Lower leg skin (tissue), 4 donors: Measurements from ENCODE around the gene PRKCQ. TPM values are rescaled to one million over a fixed set of nuclear protein-coding genes. Genes with fewer than 3 reads are reported as not detected.
"Not testable (repeated sequence)": the region's sequence is repeated elsewhere in the genome, so short reads cannot be mapped to it uniquely, and the experiment has no call there.

ENCODE experiments used
- DNase-seq, 2 donors: peaks; one replicate each; pipeline ENCODE4 v3.0.0-alpha.2; 2019; ENCODE audit warnings: low spot score in 2 of 2
- H3K4me3 ChIP-seq: fragments of 200-600 bp; sonication (generic); 2 replicates; pipeline ENCODE4 v1.5.1; 2017; ENCODE audit warnings: mild to moderate bottlenecking, low read depth; ENCODE audit not compliant: poor library complexity, severe bottlenecking
- CTCF ChIP-seq, 3 donors: fragments of 450-650 bp; IDR thresholded peaks; one replicate each; pipeline ENCODE4 v1.5.1; 2016; ENCODE audit warnings: antibody characterized with exemption in 3 of 3, mild to moderate bottlenecking in 3 of 3, moderate library complexity in 2 of 3
- POLR2A ChIP-seq, 2 donors: fragments of 450-650 bp; IDR thresholded peaks; one replicate each; pipeline ENCODE4 v1.6.1; 2016 to 2017; ENCODE audit warnings: antibody characterized with exemption in 2 of 2, mild to moderate bottlenecking in 1 of 2, moderate library complexity in 1 of 2
- WGBS, 2 donors: methylation state at CpG; one replicate each; pipeline ENCODE4 v1.1.5; 2018; 5-methylcytosine and 5-hydroxymethylcytosine counted together
- intact Hi-C: fragments of 100-400 bp; cut with DNase I; formaldehyde crosslinking; loops from one replicate; pipeline ENCODE4 v1.15.0; 2023; ENCODE audit warnings: low total_unique reads
- total RNA-seq, 4 donors: library from RNA; depleted of rRNA; stranded (reverse); fragments of >200 nt; gene quantifications; one replicate each; pipeline ENCODE4 v1.1.0, GENCODE V29; 2016

The PRKCQ gene
- total RNA-seq, 4 donors from 2014 or later = 0.06 to 0.17 TPM; not detected in 2

- H3K4me3 ChIP-seq = no peak overlapping the region
- intact Hi-C loops = no loop called here
- WGBS, 2 donors = 23 to 26% methylated on average over 7 of the region's 7 CpGs
- DNase-seq = no peak
- TF ChIP-seq POLR2A (IDR thresholded peaks at IDR 0.05) (no peak), CTCF (IDR thresholded peaks at IDR 0.05) (no peak)
Observed at GRCh38 chr10:6382081-6382480, 198.0 kb downstream of the PRKCQ start.

- 93% methylated on average over 5 of the region's 5 CpGs for WGBS, 2 donors
- H3K4me3 ChIP-seq, intact Hi-C loops, DNase-seq: not testable (repeated sequence)
Observed at GRCh38 chr10:6380478-6380877, 199.6 kb downstream of the PRKCQ start.

GRCh38 chr10:6379015-6379776 is 200.9 kb downstream of the PRKCQ start:
- intact Hi-C loops = no loop called here
- DNase-seq = no peak
- TF ChIP-seq CTCF (IDR thresholded peaks at IDR 0.05) (no peak), POLR2A (IDR thresholded peaks at IDR 0.05) (no peak)
- no peak overlapping the region for H3K4me3 ChIP-seq
- 97% methylated on average over 1 of the region's 1 CpG for WGBS, 2 donors
